GM12878 (cell line): Measurements from ENCODE around the gene HINT2. TPM values are rescaled to one million over a fixed set of nuclear protein-coding genes. Genes with fewer than 3 reads are reported as not detected.

ENCODE experiments used
- EGR1 ChIP-seq, 2 experiments: IDR thresholded peaks; 1 replicate in 1 of 2; 2 replicates in 1 of 2; pipeline ENCODE4 v1.6.1; 2011 to 2012; ENCODE audit warnings: low read depth in 2 of 2, low read length in 2 of 2, borderline replicate concordance in 1 of 2, mild to moderate bottlenecking in 1 of 2, moderate library complexity in 1 of 2
- FOXM1 ChIP-seq: IDR thresholded peaks from 2 replicates; pipeline ENCODE4 v1.6.1; 2012; ENCODE audit warnings: low read depth, mild to moderate bottlenecking, inconsistent platforms, low read length, moderate library complexity
- HDAC2 ChIP-seq: fragments of 200-600 bp; sonication (generic); IDR thresholded peaks from 2 replicates; pipeline ENCODE4 v1.6.1; 2017
- HDGF ChIP-seq: fragments of 450-650 bp; IDR thresholded peaks from 2 replicates; pipeline ENCODE4 v1.6.1; 2016; ENCODE audit warnings: antibody characterized with exemption
- MTA2 ChIP-seq: fragments of 450-650 bp; IDR thresholded peaks from 2 replicates; pipeline ENCODE4 v1.6.1; 2016; ENCODE audit warnings: low read depth, mild to moderate bottlenecking, moderate library complexity
- MYC ChIP-seq: IDR thresholded peaks from 2 replicates; pipeline ENCODE4 v1.6.1; 2011; ENCODE audit warnings: mild to moderate bottlenecking, low read length, moderate library complexity, inconsistent platforms; ENCODE audit not compliant: insufficient read depth, insufficient replicate concordance, insufficient read length, severe bottlenecking
- NFIC ChIP-seq: IDR thresholded peaks from 2 replicates; pipeline ENCODE4 v1.6.1; 2012; ENCODE audit warnings: low read depth, mild to moderate bottlenecking, inconsistent platforms, low read length, moderate library complexity
- NFYA ChIP-seq: IDR thresholded peaks from 2 replicates; pipeline ENCODE4 v1.6.1; 2011; ENCODE audit warnings: low read depth, mild to moderate bottlenecking, low read length, improper control_type of control experiment, borderline replicate concordance
- NFYB ChIP-seq: IDR thresholded peaks from 2 replicates; pipeline ENCODE4 v1.6.1; 2011; ENCODE audit warnings: low read depth, mild to moderate bottlenecking, low read length, improper control_type of control experiment, moderate library complexity; ENCODE audit not compliant: insufficient read depth
- RAD21 ChIP-seq: IDR thresholded peaks from 2 replicates; pipeline ENCODE4 v1.6.1; 2011; ENCODE audit warnings: mild to moderate bottlenecking, low read depth, low read length, moderate library complexity; ENCODE audit not compliant: insufficient read depth
- RAD51 ChIP-seq: fragments of 450-650 bp; IDR thresholded peaks from 2 replicates; pipeline ENCODE4 v1.6.1; 2016; ENCODE audit warnings: moderate library complexity, mild to moderate bottlenecking, inconsistent platforms
- RELA ChIP-seq: fragments of 450-650 bp; IDR thresholded peaks from 2 replicates; pipeline ENCODE4 v1.8.0; 2014; ENCODE audit warnings: borderline replicate concordance; ENCODE audit not compliant: partially characterized antibody
- SRF ChIP-seq, 2 experiments: IDR thresholded peaks; 2 replicates each; pipeline ENCODE4 v1.6.1; 2011; ENCODE audit warnings: low read depth in 2 of 2, low read length in 2 of 2, mild to moderate bottlenecking in 1 of 2, moderate library complexity in 1 of 2
- STAT1 ChIP-seq: fragments of 450-650 bp; conservative IDR thresholded peaks from 2 replicates; pipeline ENCODE4 v1.6.1; 2014; ENCODE audit warnings: antibody characterized with exemption, mild to moderate bottlenecking
- TAF1 ChIP-seq: IDR thresholded peaks from 2 replicates; pipeline ENCODE4 v1.6.1; 2011; ENCODE audit warnings: mild to moderate bottlenecking, low read depth, low read length, borderline replicate concordance
- TARDBP ChIP-seq: IDR thresholded peaks from 2 replicates; pipeline ENCODE4 v1.6.1; 2016; ENCODE audit warnings: borderline replicate concordance
- YY1 ChIP-seq: IDR thresholded peaks from 2 replicates; pipeline ENCODE4 v1.6.1; 2011; ENCODE audit warnings: low read depth, mild to moderate bottlenecking, low read length
- ZBTB33 ChIP-seq: fragments of 450-650 bp; IDR thresholded peaks from 2 replicates; pipeline ENCODE4 v1.6.1; 2017; ENCODE audit warnings: mild to moderate bottlenecking
- ZNF207 ChIP-seq: fragments of 450-650 bp; IDR thresholded peaks from 2 replicates; pipeline ENCODE4 v1.6.1; 2014; ENCODE audit warnings: antibody characterized with exemption, mild to moderate bottlenecking, borderline replicate concordance
- ZNF274 ChIP-seq: IDR thresholded peaks from one replicate; pipeline ENCODE4 v1.8.0; 2011; ENCODE audit not compliant: insufficient read length, insufficient read depth
- ZSCAN29 ChIP-seq: fragments of 450-650 bp; IDR thresholded peaks from 2 replicates; pipeline ENCODE4 v1.6.1; 2017; ENCODE audit warnings: mild to moderate bottlenecking, moderate library complexity
- ZZZ3 ChIP-seq: IDR thresholded peaks from 2 replicates; pipeline ENCODE4 v1.6.1; 2011; ENCODE audit warnings: low read depth; ENCODE audit not compliant: control insufficient read depth, insufficient read length
- polyA plus RNA-seq, 11 experiments: library from polyadenylated mRNA; depleted of rRNA in 4 of 11; unstranded in 6 of 11; stranded (reverse) in 5 of 11; fragments of >200 nt; fragmentation: Nextera tagmentation in 4 of 11; fragmentation: Illumina TruSeq in 1 of 11; extraction: Ambion mirVana in 4 of 11; extraction: Trizol in 1 of 11; gene quantifications; 1 replicate in 1 of 11; 2 replicates in 10 of 11; pipeline versions ENCODE4 v1.2.1 to v1.2.3, GENCODE V29; 2011 to 2016; ENCODE audit warnings: inconsistent platforms in 2 of 11, missing spikeins in 2 of 11, low read depth in 1 of 11
- total RNA-seq, 4 experiments: library from RNA; depleted of rRNA in 3 of 4; stranded (reverse); fragments of >200 nt in 3 of 4; fragmentation: Illumina TruSeq in 1 of 4; extraction: Trizol in 1 of 4; gene quantifications; 2 replicates each; pipeline versions ENCODE4 v1.2.1 to v1.2.3, GENCODE V29; 2013 to 2021
- TF ChIP-seq, protein P1 (sequence below): fragments of 450-650 bp; IDR thresholded peaks from 2 replicates; pipeline ENCODE4 v1.6.1; 2017; ENCODE audit warnings: mild to moderate bottlenecking, moderate library complexity
- TF ChIP-seq, protein P2 (sequence below): fragments of 450-650 bp; IDR thresholded peaks from 2 replicates; pipeline ENCODE4 v1.6.1; 2017; ENCODE audit warnings: borderline replicate concordance

Gene HINT2
- total and polyA plus RNA-seq, 10 of the 15 experiments (the other 5 are each of a cell fraction or from before 2014, with no cell fraction given), result 12.1 to 144 (median 51.7) TPM

DNA sequence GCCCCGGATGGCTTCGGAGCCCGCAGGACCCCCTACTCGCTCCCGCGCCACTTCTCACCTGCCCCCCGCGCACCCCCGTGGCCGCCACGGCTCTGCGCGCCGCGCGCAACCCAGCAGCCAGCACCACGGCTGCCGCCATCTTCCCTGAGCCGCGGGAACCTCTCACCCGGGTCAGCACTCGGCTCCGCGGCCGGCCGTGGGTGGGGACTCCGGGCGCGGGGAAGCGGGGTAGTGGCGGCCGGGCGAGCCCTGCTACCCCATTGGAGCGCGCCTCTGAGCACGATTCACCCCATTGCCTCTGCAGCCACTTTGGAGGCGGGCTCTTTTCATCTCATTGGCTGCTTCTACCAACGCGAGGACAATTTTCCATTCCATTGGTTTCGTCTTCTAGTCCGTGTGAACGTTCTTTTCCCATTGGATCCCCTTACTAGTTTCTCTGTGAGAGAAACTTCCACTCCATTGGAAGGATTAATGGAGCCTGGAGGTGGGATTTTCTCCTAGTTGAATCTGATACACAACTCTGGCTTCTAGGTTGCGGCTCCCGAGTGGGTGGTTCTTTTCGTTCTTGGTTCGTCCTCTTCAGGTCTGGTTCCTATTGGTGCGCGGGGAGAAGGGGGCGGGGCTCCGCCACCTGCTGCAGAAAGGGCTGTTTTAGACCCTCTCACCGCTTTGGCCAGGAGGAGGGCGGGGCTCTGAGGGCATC lies at the start of gene HINT2 (continued):
- TF ChIP-seq STAT1 (0 out of 2 replicates have a peak, but pooled peaks have one; percentile 13), RAD21 (no peak), NFYA (peak; percentile 12; the same call in 1 of the 2 replicates), MTA2 (no peak), ZZZ3 (no peak), FOXM1 (no peak), RAD51 (peak; percentile 57; the same call in 1 of the 2 replicates), TAF1 (peak; percentile 74; the same call in 1 of the 2 replicates), HDGF (peak; percentile 94), MYC (no peak), ZNF207 (no peak), ZBTB33 (no peak), YY1 (peak; percentile 95), NFIC (no peak), TARDBP (no peak), ZSCAN29 (no peak), ZNF274 (no peak), SRF (IDR thresholded peaks at IDR 0.05; ENCODE audit: low read depth in 2 of 2, low read length in 2 of 2) (no peak), HDAC2 (0 out of 2 replicates have a peak, but pooled peaks have one; percentile 9), EGR1 (IDR thresholded peaks at IDR 0.05; ENCODE audit: borderline replicate concordance in 1 of 2, low read depth in 2 of 2, low read length in 2 of 2) (peak in 1 of 2 experiments; percentile 72; a peak in 1 of 3 replicates), RELA (no peak), NFYB (peak; percentile 86)
- TF ChIP-seq, protein P1, sequence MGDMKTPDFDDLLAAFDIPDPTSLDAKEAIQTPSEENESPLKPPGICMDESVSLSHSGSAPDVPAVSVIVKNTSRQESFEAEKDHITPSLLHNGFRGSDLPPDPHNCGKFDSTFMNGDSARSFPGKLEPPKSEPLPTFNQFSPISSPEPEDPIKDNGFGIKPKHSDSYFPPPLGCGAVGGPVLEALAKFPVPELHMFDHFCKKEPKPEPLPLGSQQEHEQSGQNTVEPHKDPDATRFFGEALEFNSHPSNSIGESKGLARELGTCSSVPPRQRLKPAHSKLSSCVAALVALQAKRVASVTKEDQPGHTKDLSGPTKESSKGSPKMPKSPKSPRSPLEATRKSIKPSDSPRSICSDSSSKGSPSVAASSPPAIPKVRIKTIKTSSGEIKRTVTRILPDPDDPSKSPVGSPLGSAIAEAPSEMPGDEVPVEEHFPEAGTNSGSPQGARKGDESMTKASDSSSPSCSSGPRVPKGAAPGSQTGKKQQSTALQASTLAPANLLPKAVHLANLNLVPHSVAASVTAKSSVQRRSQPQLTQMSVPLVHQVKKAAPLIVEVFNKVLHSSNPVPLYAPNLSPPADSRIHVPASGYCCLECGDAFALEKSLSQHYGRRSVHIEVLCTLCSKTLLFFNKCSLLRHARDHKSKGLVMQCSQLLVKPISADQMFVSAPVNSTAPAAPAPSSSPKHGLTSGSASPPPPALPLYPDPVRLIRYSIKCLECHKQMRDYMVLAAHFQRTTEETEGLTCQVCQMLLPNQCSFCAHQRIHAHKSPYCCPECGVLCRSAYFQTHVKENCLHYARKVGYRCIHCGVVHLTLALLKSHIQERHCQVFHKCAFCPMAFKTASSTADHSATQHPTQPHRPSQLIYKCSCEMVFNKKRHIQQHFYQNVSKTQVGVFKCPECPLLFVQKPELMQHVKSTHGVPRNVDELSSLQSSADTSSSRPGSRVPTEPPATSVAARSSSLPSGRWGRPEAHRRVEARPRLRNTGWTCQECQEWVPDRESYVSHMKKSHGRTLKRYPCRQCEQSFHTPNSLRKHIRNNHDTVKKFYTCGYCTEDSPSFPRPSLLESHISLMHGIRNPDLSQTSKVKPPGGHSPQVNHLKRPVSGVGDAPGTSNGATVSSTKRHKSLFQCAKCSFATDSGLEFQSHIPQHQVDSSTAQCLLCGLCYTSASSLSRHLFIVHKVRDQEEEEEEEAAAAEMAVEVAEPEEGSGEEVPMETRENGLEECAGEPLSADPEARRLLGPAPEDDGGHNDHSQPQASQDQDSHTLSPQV, result no peak
- TF ChIP-seq, protein P2, sequence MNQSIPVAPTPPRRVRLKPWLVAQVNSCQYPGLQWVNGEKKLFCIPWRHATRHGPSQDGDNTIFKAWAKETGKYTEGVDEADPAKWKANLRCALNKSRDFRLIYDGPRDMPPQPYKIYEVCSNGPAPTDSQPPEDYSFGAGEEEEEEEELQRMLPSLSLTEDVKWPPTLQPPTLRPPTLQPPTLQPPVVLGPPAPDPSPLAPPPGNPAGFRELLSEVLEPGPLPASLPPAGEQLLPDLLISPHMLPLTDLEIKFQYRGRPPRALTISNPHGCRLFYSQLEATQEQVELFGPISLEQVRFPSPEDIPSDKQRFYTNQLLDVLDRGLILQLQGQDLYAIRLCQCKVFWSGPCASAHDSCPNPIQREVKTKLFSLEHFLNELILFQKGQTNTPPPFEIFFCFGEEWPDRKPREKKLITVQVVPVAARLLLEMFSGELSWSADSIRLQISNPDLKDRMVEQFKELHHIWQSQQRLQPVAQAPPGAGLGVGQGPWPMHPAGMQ, result no peak
